HepG2 (cell line): Measurements from ENCODE around the gene FAF1. TPM values are rescaled to one million over a fixed set of nuclear protein-coding genes. Genes with fewer than 3 reads are reported as not detected.

Experiments used
- CHD4 ChIP-seq: fragments of 200-600 bp; sonication (generic); IDR thresholded peaks from 2 replicates; pipeline ENCODE4 v1.7.0; 2017; ENCODE audit warnings: mild to moderate bottlenecking, low read length, borderline replicate concordance
- HNRNPK ChIP-seq: fragments of 200-400 bp; formaldehyde crosslinking; IDR thresholded peaks from 2 replicates; pipeline ENCODE4 v1.6.1; 2018; ENCODE audit warnings: low read length, low read depth, moderate library complexity, mild to moderate bottlenecking; ENCODE audit not compliant: poor library complexity, severe bottlenecking
- KLF16 ChIP-seq, 2 experiments: sonication (generic) in 1 of 2; formaldehyde crosslinking in 1 of 2; IDR thresholded peaks; 2 replicates each; pipeline versions ENCODE4 v1.6.1 to v1.8.0; 2016 to 2023; ENCODE audit warnings: missing genetic modification reagents in 2 of 2, missing compliant biosample characterization in 1 of 2
- RERE ChIP-seq: IDR thresholded peaks from 2 replicates; pipeline ENCODE4 v1.6.1; 2016; ENCODE audit warnings: low read depth, missing genetic modification reagents, missing compliant biosample characterization
- ZFP37 ChIP-seq: sonication (generic); formaldehyde crosslinking; IDR thresholded peaks from 2 replicates; pipeline ENCODE4 v1.4.0; 2020; ENCODE audit warnings: missing genetic modification reagents, borderline replicate concordance
- ZNF264 ChIP-seq: sonication (generic); formaldehyde crosslinking; IDR thresholded peaks from 2 replicates; pipeline ENCODE4 v1.4.0; 2020; ENCODE audit warnings: missing genetic modification reagents
- ZNF496 ChIP-seq: sonication (generic); formaldehyde crosslinking; IDR thresholded peaks from 2 replicates; pipeline ENCODE4 v1.8.1; 2023; ENCODE audit warnings: mild to moderate bottlenecking, moderate library complexity, missing genetic modification reagents; ENCODE audit not compliant: insufficient replicate concordance
- ZNF572 ChIP-seq: sonication (generic); formaldehyde crosslinking; IDR thresholded peaks from 2 replicates; pipeline ENCODE4 v1.5.1; 2020; ENCODE audit warnings: mild to moderate bottlenecking, missing genetic modification reagents
- polyA plus RNA-seq, 8 experiments: library from polyadenylated mRNA; depleted of rRNA in 3 of 8; stranded (reverse) in 7 of 8; unstranded in 1 of 8; fragments of >200 nt; fragmentation: Illumina TruSeq in 4 of 8; extraction: Trizol in 4 of 8; gene quantifications; 2 replicates each; pipeline versions ENCODE4 v1.2.1 to v1.2.3, GENCODE V29; 2011 to 2016; ENCODE audit warnings: low read depth in 4 of 8, missing spikeins in 1 of 8, mixed read lengths in 1 of 8; ENCODE audit not compliant: insufficient read depth in 1 of 8
- total RNA-seq, 5 experiments: library from RNA; depleted of rRNA; stranded (reverse); fragments of >200 nt; fragmentation: Illumina TruSeq; extraction: Trizol; gene quantifications; 2 replicates each; pipeline ENCODE4 v1.2.3, GENCODE V29; 2016; ENCODE audit warnings: low read depth in 1 of 5
- TF ChIP-seq, protein P1 (sequence below): IDR thresholded peaks from 2 replicates; pipeline ENCODE4 v1.6.1; 2012; ENCODE audit warnings: low read length, improper control_type of control experiment
- TF ChIP-seq, protein P2 (sequence below): sonication (generic); formaldehyde crosslinking; IDR thresholded peaks from 2 replicates; pipeline ENCODE4 v1.5.1; 2020; ENCODE audit warnings: missing genetic modification reagents, mild to moderate bottlenecking, borderline replicate concordance
- TF ChIP-seq, protein P3 (sequence below): sonication (generic); formaldehyde crosslinking; IDR thresholded peaks from 2 replicates; pipeline ENCODE4 v1.5.0; 2020; ENCODE audit warnings: missing genetic modification reagents
- TF ChIP-seq, protein P4 (sequence below): IDR thresholded peaks from 2 replicates; pipeline ENCODE4 v1.4.0; 2020; ENCODE audit warnings: mild to moderate bottlenecking, missing genetic modification reagents

The FAF1 gene
- total and polyA plus RNA-seq, 2 of the 13 experiments (the other 11 are each of a cell fraction or from before 2014, with no cell fraction given) = 19.4 to 63.3 TPM

GRCh38 chr1:50930193-50930592, 29.9 kb downstream of the FAF1 start (continued):
- TF ChIP-seq RERE (CRISPR knock-in tag) (no peak), ZNF496 (CRISPR knock-in tag) (no peak), KLF16 (CRISPR knock-in tag; IDR thresholded peaks at IDR 0.05) (no peak), HNRNPK (no peak), CHD4 (no peak), ZNF264 (CRISPR knock-in tag) (no peak), ZFP37 (CRISPR knock-in tag) (no peak), ZNF572 (no peak)
- TF ChIP-seq, protein P1, sequence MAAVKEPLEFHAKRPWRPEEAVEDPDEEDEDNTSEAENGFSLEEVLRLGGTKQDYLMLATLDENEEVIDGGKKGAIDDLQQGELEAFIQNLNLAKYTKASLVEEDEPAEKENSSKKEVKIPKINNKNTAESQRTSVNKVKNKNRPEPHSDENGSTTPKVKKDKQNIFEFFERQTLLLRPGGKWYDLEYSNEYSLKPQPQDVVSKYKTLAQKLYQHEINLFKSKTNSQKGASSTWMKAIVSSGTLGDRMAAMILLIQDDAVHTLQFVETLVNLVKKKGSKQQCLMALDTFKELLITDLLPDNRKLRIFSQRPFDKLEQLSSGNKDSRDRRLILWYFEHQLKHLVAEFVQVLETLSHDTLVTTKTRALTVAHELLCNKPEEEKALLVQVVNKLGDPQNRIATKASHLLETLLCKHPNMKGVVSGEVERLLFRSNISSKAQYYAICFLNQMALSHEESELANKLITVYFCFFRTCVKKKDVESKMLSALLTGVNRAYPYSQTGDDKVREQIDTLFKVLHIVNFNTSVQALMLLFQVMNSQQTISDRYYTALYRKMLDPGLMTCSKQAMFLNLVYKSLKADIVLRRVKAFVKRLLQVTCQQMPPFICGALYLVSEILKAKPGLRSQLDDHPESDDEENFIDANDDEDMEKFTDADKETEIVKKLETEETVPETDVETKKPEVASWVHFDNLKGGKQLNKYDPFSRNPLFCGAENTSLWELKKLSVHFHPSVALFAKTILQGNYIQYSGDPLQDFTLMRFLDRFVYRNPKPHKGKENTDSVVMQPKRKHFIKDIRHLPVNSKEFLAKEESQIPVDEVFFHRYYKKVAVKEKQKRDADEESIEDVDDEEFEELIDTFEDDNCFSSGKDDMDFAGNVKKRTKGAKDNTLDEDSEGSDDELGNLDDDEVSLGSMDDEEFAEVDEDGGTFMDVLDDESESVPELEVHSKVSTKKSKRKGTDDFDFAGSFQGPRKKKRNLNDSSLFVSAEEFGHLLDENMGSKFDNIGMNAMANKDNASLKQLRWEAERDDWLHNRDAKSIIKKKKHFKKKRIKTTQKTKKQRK = no peak
- TF ChIP-seq, protein P2, sequence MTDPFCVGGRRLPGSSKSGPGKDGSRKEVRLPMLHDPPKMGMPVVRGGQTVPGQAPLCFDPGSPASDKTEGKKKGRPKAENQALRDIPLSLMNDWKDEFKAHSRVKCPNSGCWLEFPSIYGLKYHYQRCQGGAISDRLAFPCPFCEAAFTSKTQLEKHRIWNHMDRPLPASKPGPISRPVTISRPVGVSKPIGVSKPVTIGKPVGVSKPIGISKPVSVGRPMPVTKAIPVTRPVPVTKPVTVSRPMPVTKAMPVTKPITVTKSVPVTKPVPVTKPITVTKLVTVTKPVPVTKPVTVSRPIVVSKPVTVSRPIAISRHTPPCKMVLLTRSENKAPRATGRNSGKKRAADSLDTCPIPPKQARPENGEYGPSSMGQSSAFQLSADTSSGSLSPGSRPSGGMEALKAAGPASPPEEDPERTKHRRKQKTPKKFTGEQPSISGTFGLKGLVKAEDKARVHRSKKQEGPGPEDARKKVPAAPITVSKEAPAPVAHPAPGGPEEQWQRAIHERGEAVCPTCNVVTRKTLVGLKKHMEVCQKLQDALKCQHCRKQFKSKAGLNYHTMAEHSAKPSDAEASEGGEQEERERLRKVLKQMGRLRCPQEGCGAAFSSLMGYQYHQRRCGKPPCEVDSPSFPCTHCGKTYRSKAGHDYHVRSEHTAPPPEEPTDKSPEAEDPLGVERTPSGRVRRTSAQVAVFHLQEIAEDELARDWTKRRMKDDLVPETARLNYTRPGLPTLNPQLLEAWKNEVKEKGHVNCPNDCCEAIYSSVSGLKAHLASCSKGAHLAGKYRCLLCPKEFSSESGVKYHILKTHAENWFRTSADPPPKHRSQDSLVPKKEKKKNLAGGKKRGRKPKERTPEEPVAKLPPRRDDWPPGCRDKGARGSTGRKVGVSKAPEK (CRISPR knock-in tag) = no peak
- TF ChIP-seq, protein P3, sequence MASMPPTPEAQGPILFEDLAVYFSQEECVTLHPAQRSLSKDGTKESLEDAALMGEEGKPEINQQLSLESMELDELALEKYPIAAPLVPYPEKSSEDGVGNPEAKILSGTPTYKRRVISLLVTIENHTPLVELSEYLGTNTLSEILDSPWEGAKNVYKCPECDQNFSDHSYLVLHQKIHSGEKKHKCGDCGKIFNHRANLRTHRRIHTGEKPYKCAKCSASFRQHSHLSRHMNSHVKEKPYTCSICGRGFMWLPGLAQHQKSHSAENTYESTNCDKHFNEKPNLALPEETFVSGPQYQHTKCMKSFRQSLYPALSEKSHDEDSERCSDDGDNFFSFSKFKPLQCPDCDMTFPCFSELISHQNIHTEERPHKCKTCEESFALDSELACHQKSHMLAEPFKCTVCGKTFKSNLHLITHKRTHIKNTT (CRISPR knock-in tag) = no peak
- TF ChIP-seq, protein P4, sequence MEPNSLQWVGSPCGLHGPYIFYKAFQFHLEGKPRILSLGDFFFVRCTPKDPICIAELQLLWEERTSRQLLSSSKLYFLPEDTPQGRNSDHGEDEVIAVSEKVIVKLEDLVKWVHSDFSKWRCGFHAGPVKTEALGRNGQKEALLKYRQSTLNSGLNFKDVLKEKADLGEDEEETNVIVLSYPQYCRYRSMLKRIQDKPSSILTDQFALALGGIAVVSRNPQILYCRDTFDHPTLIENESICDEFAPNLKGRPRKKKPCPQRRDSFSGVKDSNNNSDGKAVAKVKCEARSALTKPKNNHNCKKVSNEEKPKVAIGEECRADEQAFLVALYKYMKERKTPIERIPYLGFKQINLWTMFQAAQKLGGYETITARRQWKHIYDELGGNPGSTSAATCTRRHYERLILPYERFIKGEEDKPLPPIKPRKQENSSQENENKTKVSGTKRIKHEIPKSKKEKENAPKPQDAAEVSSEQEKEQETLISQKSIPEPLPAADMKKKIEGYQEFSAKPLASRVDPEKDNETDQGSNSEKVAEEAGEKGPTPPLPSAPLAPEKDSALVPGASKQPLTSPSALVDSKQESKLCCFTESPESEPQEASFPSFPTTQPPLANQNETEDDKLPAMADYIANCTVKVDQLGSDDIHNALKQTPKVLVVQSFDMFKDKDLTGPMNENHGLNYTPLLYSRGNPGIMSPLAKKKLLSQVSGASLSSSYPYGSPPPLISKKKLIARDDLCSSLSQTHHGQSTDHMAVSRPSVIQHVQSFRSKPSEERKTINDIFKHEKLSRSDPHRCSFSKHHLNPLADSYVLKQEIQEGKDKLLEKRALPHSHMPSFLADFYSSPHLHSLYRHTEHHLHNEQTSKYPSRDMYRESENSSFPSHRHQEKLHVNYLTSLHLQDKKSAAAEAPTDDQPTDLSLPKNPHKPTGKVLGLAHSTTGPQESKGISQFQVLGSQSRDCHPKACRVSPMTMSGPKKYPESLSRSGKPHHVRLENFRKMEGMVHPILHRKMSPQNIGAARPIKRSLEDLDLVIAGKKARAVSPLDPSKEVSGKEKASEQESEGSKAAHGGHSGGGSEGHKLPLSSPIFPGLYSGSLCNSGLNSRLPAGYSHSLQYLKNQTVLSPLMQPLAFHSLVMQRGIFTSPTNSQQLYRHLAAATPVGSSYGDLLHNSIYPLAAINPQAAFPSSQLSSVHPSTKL (CRISPR knock-in tag) = no peak
